ENCODE measurements around the gene PEPD. TPM values are rescaled to one million over a fixed set of nuclear protein-coding genes. Genes with fewer than 3 reads are reported as not detected.
"Not testable (repeated sequence)": the region's sequence is repeated elsewhere in the genome, so short reads cannot be mapped to it uniquely, and the experiment has no call there.

Gene PEPD
- 10 to 100 TPM; 39.9 to 57.4 (median 43.1) TPM for polyA plus RNA-seq (ENCODE audit: insufficient read depth in 1 of 5, insufficient read length in 5 of 5, low replicate concordance in 1 of 5)
- long read RNA-seq, donor 1, transcript PEPD-201 (15 exons, 1,910 nt) = major isoform, 19 of 22 reads
- long read RNA-seq, donor 1, partial matches to known transcripts = 0 of 22 reads
- long read RNA-seq, donor 1, other reads (novel, unspliced or antisense) = 0 of 22 reads
- long read RNA-seq, donor 2, transcript PEPD-201 (15 exons, 1,910 nt) = major isoform, 11 of 19 reads
- long read RNA-seq, donor 2, partial matches to known transcripts = 7 of 19 reads
- long read RNA-seq, donor 2, other reads (novel, unspliced or antisense) = 0 of 19 reads
- long read RNA-seq, donor 3, transcript PEPD-201 (15 exons, 1,910 nt) = major isoform, 21 of 46 reads
- long read RNA-seq, donor 3, partial matches to known transcripts = 20 of 46 reads
- long read RNA-seq, donor 3, other reads (novel, unspliced or antisense) = 0 of 46 reads
- long read RNA-seq, donor 4, transcript PEPD-201 (15 exons, 1,910 nt) = major isoform, 13 of 14 reads
- long read RNA-seq, donor 4, partial matches to known transcripts = 0 of 14 reads
- long read RNA-seq, donor 4, other reads (novel, unspliced or antisense) = 0 of 14 reads
- long read RNA-seq, donor 5, transcript PEPD-201 (15 exons, 1,910 nt) = major isoform, 20 of 22 reads
- long read RNA-seq, donor 5, partial matches to known transcripts = 0 of 22 reads
- long read RNA-seq, donor 5, other reads (novel, unspliced or antisense) = 0 of 22 reads
- long read RNA-seq, donor 6, transcript PEPD-201 (15 exons, 1,910 nt) = major isoform, 16 of 34 reads
- long read RNA-seq, donor 6, partial matches to known transcripts = 17 of 34 reads
- long read RNA-seq, donor 6, other reads (novel, unspliced or antisense) = 0 of 34 reads
- long read RNA-seq, donor 7, transcript PEPD-201 (15 exons, 1,910 nt) = major isoform, 15 of 16 reads
- long read RNA-seq, donor 7, partial matches to known transcripts = 0 of 16 reads
- long read RNA-seq, donor 7, other reads (novel, unspliced or antisense) = 0 of 16 reads
- long read RNA-seq, donor 8, transcript PEPD-201 (15 exons, 1,910 nt) = major isoform, 7 of 7 reads
- long read RNA-seq, donor 8, partial matches to known transcripts = 0 of 7 reads
- long read RNA-seq, donor 8, other reads (novel, unspliced or antisense) = 0 of 7 reads

GRCh38 chr19:33521480-33522370 is at the start of gene PEPD:
PEPD (minus strand) TSS chr19:33521791; CDS start chr19:33521760, 31 bp downstream.
- DNase-seq = peak; percentile 88

- no peak for DNase-seq
These were observed 48.2 kb upstream of the PEPD start for GRCh38 chr19:33569821-33570220.

GRCh38 chr19:33568706-33569105 is 47.1 kb upstream of the PEPD start:
- no peak for DNase-seq

- no peak for DNase-seq
These were observed 43.3 kb upstream of the PEPD start for GRCh38 chr19:33564836-33565338.

GRCh38 chr19:33562636-33563035 is 41.0 kb upstream of the PEPD start:
- no peak for DNase-seq

- not testable (repeated sequence) for DNase-seq
These were observed 40.1 kb upstream of the PEPD start for GRCh38 chr19:33561666-33562065.

GRCh38 chr19:33561261-33561660 is 39.7 kb upstream of the PEPD start:
- no peak for DNase-seq

GRCh38 chr19:33559996-33560395 is 38.4 kb upstream of the PEPD start:
- DNase-seq = no peak

GRCh38 chr19:33558856-33559255 is 37.3 kb upstream of the PEPD start:
- no peak for DNase-seq

- DNase-seq = no peak
These were observed 36.6 kb upstream of the PEPD start for GRCh38 chr19:33558151-33558550.

GRCh38 chr19:33557720-33558119 is 36.1 kb upstream of the PEPD start:
- no peak for DNase-seq

- no peak for DNase-seq
These were observed 35.6 kb upstream of the PEPD start for GRCh38 chr19:33557196-33557595.

- DNase-seq = no peak
These were observed 34.7 kb upstream of the PEPD start for GRCh38 chr19:33556261-33556660.

GRCh38 chr19:33555726-33556125 is 34.1 kb upstream of the PEPD start:
- DNase-seq = not testable (repeated sequence)

GRCh38 chr19:33554821-33555220 is 33.2 kb upstream of the PEPD start:
- no peak for DNase-seq

GRCh38 chr19:33554391-33554790 is 32.8 kb upstream of the PEPD start:
- DNase-seq = no peak

GRCh38 chr19:33553530-33554310 is 32.1 kb upstream of the PEPD start:
- no peak for DNase-seq

- no peak for DNase-seq
These were observed 31.3 kb upstream of the PEPD start for GRCh38 chr19:33552928-33553279.

- DNase-seq = no peak
These were observed 30.8 kb upstream of the PEPD start for GRCh38 chr19:33552191-33552927.

Measured in right lung (tissue), 10 donors.